Activated CD4-positive, alpha-beta T cell treated with anti-CD3 and anti-CD28 coated beads for 4 hours (primary cell): ENCODE measurements around the gene CALM1.
"Not testable (repeated sequence)": the region's sequence is repeated elsewhere in the genome, so short reads cannot be mapped to it uniquely, and the experiment has no call there.

Source experiments
- DNase-seq, 2 donors: peaks; one replicate each; pipeline ENCODE4 v3.0.0-alpha.2; 2020

The CALM1 gene

GRCh38 chr14:90383731-90384542 is 12.9 kb upstream of the CALM1 start:
- DNase-seq: peak; percentile 46 to 56

DNA sequence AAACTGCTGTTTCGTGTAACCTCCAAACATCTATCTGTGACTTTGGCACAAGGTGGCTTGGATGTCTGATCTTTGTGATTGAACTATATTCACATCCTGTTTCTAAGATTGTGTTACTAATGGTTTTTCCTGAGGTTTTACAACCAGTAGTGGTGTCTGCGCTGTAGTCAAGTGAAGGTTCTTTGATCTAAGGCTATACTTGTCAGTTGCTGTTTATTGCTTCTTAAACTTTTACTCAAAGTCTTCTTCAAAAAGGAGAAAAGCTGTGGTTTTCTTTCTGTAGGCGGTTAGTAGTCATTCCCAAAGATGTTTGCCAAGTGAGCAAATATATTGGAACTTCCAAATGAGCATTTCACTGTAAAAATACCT is 12.3 kb upstream of the CALM1 start:
- DNase-seq: peak; percentile 16 to 22

DNA sequence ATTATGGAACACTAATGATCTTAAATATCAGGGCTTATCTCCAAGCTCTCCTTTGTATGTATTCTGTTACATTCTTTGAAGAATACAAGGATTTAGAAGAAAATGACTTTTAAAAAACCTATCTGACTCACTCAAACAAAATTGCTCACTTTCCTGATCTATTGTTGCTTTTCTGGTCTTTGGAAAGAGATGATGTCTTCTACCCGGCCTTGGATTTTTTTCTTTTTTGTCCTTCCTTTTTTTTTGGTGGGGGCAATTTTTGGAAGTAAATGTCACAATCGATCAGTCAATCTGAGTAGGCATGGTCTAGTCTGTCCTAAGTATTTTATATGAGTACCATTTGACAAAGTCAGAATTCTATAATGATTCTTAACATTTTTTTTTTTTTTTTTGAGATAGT is 10.5 kb upstream of the CALM1 start:
- DNase-seq: no peak

- no peak for DNase-seq
Observed at GRCh38 chr14:90387206-90387760, 9.5 kb upstream of the CALM1 start.

- no peak for DNase-seq
Observed at GRCh38 chr14:90388437-90388836, 8.4 kb upstream of the CALM1 start.

- no peak for DNase-seq
Observed at GRCh38 chr14:90388982-90389381, 7.8 kb upstream of the CALM1 start.

DNA sequence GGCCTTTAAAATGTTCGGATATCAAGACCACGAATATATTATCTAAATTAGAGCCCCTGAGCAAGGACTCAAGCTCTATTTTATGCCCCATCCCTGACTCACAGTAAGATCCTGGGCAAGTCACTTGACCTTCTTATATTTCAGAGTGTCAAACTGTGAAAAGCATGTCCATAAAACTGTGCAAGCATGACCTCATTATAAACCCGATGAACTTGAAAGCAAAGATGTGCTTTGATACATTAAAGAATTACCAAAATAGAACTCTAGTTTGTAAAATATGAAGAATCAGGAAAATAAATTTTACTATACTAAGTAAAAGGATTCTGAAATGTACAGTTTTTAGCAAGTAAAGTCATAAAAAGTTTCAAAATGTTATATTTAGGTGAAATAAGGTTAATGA is 2.9 kb upstream of the CALM1 start:
- no peak for DNase-seq

GRCh38 chr14:90394782-90395181 is 2.0 kb upstream of the CALM1 start:
- DNase-seq: not testable (repeated sequence)

DNA sequence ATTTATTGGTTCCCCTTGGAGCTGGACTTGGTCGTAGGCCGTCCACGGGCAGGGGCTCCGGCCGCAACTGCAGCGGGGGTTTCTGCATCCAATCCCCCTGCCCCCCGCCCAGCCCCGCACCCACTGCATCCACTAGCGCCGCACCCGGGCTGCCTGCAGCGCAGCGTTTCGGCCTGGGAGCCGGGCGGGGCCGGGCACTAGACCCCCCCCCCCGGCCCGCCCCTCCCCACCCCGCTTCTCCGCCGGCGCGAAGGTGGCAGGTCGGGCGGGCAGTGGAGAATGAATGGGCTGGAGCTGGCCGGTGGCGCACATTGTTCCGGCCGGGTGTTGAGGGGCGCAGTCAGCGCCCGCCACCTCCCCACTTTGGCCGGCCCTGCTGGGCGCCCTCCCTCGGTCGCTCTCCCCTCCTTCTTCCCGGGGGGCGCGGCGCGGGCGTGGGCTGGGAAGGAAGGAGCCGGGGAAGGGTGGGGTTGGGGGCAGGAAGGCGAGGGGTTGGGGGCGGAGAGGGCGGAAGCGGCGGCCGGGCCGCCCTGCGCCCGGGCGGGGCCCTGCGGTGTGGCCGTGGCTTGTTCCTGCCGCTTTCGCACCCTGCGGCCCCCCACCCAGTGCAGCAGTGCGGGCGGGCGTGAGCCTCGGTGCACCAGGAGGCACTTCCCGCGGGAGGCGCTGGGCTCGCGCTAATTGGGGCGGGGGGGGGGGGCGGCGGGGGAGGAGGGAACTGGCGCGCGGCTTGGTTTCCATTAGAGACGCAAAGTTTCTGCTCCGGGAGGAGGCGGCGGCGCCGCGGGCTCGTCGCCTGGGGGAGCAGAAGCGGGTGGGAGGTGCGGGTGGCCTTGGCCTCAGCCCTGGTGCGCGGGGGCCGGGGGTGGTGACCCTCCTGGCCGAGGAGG is 841 bp downstream of the CALM1 start:
- peak; percentile 49 to 60 for DNase-seq

GRCh38 chr14:90398315-90398839 is 1.5 kb downstream of the CALM1 start:
- peak; percentile 47 to 52 for DNase-seq

- DNase-seq: no peak
Observed at GRCh38 chr14:90398841-90399540, 2.2 kb downstream of the CALM1 start.

- DNase-seq: peak; percentile 85 to 86
Observed at GRCh38 chr14:90399541-90400444, 3.0 kb downstream of the CALM1 start.

- no peak for DNase-seq
Observed at GRCh38 chr14:90400904-90401561, 4.2 kb downstream of the CALM1 start.

DNA sequence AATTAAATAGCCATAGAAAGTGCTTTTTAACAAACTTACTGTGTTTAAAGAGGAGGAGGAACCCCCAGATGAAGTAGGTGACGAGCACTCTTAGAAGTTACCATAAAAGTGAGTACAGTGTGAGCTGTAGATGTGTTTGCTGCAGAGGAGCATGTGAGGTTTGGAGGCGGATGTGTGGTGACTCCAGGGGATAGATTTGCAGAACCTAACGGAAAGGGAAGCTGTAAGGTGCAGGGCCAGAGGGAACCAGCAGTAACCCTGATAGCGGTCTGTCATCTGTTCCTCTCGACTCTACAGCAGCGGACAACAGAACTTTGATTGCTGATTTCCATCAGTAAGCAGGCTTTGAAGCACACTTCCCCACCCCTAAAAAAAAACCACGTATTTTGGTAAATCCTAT is 5.2 kb downstream of the CALM1 start:
- DNase-seq: no peak

DNA sequence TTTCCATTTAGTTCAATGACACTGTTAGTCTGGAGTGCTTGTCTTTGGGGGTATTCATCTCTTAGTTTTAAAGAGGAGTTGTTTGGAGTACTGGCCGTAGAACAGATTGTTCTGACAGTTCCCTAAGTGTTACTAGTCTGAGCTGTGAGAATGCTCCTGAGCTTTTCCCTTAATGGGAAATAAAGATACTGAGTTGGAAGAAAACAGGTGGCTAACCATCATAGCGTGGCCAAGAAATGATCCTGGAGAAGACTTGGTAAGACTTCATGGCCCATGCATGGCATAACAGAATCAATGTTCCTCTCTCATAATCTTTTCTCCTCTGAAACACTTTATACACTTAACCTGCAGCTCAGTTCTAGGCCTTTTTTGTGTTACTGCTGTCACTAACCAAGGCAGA is 6.2 kb downstream of the CALM1 start:
- DNase-seq: no peak

DNA sequence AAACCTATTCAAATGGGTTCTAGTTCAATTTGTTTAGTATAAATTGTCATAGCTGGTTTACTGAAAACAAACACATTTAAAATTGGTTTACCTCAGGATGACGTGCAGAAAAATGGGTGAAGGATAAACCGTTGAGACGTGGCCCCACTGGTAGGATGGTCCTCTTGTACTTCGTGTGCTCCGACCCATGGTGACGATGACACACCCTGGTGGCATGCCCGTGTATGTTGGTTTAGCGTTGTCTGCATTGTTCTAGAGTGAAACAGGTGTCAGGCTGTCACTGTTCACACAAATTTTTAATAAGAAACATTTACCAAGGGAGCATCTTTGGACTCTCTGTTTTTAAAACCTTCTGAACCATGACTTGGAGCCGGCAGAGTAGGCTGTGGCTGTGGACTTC is 8.3 kb downstream of the CALM1 start:
- no peak for DNase-seq

GRCh38 chr14:90405755-90406154 is 8.9 kb downstream of the CALM1 start:
- no peak for DNase-seq

- DNase-seq: no peak
Observed at GRCh38 chr14:90406384-90406798, 9.6 kb downstream of the CALM1 start.

- DNase-seq: no peak
Observed at GRCh38 chr14:90407230-90407629, 10.4 kb downstream of the CALM1 start.

- DNase-seq: no peak
Observed at GRCh38 chr14:90408713-90409112, 11.9 kb downstream of the CALM1 start.

- no peak for DNase-seq
Observed at GRCh38 chr14:90409209-90409730, 12.4 kb downstream of the CALM1 start.
